Gastroesophageal sphincter (tissue), 4 donors: ENCODE results near the gene CENPB. TPM values are rescaled to one million over a fixed set of nuclear protein-coding genes. Genes with fewer than 3 reads are reported as not detected.
A peak's percentile ranks its signal among the peaks of the same experiment; 100 is the strongest.

ENCODE experiments used
- ATAC-seq: fragments of 150-250 bp; one replicate; pipeline ENCODE4 v1.9.1; 2016; ENCODE audit warnings: mild to moderate bottlenecking, moderate library complexity
- H3K27ac ChIP-seq, 4 donors: fragments of 200-600 bp; sonication (generic) in 3 of 4; 1 replicate in 3 of 4; 2 replicates in 1 of 4; pipeline ENCODE4 v1.5.1; 2016 to 2019
- H3K27me3 ChIP-seq: fragments of 200-600 bp; sonication (generic); one replicate; pipeline ENCODE4 v1.5.1; 2019
- H3K36me3 ChIP-seq, 2 donors: fragments of 200-600 bp; sonication (generic); one replicate each; pipeline ENCODE4 v1.5.1; 2019; ENCODE audit warnings: control low read depth in 1 of 2
- H3K4me1 ChIP-seq, 3 donors: fragments of 200-600 bp; sonication (generic); 1 replicate in 2 of 3; 2 replicates in 1 of 3; pipeline ENCODE4 v1.5.1; 2016 to 2019; ENCODE audit warnings: control low read depth in 2 of 3
- H3K4me3 ChIP-seq, 2 donors: fragments of 200-600 bp; sonication (generic); one replicate each; pipeline ENCODE4 v1.5.1; 2019; ENCODE audit warnings: mild to moderate bottlenecking in 1 of 2, moderate library complexity in 1 of 2
- H3K9me3 ChIP-seq, 3 donors: fragments of 200-600 bp; sonication (generic); one replicate each; pipeline ENCODE4 v1.5.1; 2017 to 2019; ENCODE audit warnings: control low read depth in 2 of 3
- EP300 ChIP-seq: sonication (generic); formaldehyde crosslinking; IDR thresholded peaks from one replicate; pipeline ENCODE4 v1.6.1; 2017; ENCODE audit warnings: antibody characterized with exemption, mild to moderate bottlenecking
- POLR2A ChIP-seq, 2 donors: fragments of 450-650 bp; IDR thresholded peaks; one replicate each; pipeline ENCODE4 v1.6.1; 2017; ENCODE audit warnings: antibody characterized with exemption in 2 of 2, mild to moderate bottlenecking in 2 of 2, moderate library complexity in 1 of 2
- POLR2AphosphoS5 ChIP-seq: sonication (generic); formaldehyde crosslinking; IDR thresholded peaks from one replicate; pipeline ENCODE4 v1.6.1; 2017; ENCODE audit warnings: antibody characterized with exemption
- WGBS, 2 donors: methylation state at CpG; one replicate each; pipeline ENCODE4 v1.1.5; 2018; ENCODE audit warnings: low coverage in 1 of 2; 5-methylcytosine and 5-hydroxymethylcytosine counted together
- total RNA-seq, 4 donors: library from RNA; depleted of rRNA; stranded (reverse); fragments of >200 nt; gene quantifications; one replicate each; pipeline ENCODE4 v1.1.0, GENCODE V29; 2016
- TF ChIP-seq, protein P1 (sequence below), 4 experiments: fragments of 200-600 bp in 2 of 4; fragments of 450-650 bp in 2 of 4; sonication (generic) in 1 of 4; IDR thresholded peaks; one replicate each; pipeline ENCODE4 v1.5.1; 2017 to 2019; ENCODE audit warnings: antibody characterized with exemption in 4 of 4, mild to moderate bottlenecking in 2 of 4, moderate library complexity in 2 of 4

Gene CENPB
- total RNA-seq, 4 donors from 2014 or later, result 134 to 200 (median 139) TPM

DNA sequence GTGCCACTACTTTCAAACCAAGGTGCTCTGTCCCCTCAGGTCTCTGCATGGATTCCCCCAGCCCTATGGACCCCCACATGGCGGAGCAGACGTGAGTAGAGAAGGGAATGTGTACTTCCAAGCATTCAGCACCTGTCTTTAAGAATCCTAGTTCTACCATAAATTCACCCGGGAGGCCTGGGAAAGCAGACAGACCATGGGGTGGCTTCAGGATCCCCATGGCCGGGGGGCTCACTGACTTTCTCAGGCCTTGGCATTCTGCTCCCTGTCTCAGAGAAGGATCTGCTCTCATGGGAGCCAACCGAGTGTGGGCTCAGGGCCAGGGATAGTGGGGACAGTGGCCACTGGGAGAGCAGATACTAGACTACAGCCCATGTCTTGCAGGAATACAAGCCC, 11.8 kb upstream of the CENPB start:
- H3K27me3 ChIP-seq, result no peaks in the 10 kb centered on the region
- H3K9me3 ChIP-seq, result no peaks in the 10 kb centered on the region
- no peak for ATAC-seq
- H3K36me3 ChIP-seq, result peaks cover 0 to 57% of the 10 kb centered on the region in 2 donors
- H3K4me3 ChIP-seq, result peak overlapping the region in 1 of 2 donors; percentile 80
- H3K4me1 ChIP-seq, result peaks cover 0 to 76% (median 30%) of the 10 kb centered on the region in 3 donors
- peak overlapping the region in 3 of 4 donors; percentile 28 to 99 (median 96) for H3K27ac ChIP-seq
- TF ChIP-seq POLR2A (IDR thresholded peaks at IDR 0.05), result no peak
- TF ChIP-seq, protein P1, sequence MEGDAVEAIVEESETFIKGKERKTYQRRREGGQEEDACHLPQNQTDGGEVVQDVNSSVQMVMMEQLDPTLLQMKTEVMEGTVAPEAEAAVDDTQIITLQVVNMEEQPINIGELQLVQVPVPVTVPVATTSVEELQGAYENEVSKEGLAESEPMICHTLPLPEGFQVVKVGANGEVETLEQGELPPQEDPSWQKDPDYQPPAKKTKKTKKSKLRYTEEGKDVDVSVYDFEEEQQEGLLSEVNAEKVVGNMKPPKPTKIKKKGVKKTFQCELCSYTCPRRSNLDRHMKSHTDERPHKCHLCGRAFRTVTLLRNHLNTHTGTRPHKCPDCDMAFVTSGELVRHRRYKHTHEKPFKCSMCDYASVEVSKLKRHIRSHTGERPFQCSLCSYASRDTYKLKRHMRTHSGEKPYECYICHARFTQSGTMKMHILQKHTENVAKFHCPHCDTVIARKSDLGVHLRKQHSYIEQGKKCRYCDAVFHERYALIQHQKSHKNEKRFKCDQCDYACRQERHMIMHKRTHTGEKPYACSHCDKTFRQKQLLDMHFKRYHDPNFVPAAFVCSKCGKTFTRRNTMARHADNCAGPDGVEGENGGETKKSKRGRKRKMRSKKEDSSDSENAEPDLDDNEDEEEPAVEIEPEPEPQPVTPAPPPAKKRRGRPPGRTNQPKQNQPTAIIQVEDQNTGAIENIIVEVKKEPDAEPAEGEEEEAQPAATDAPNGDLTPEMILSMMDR (IDR thresholded peaks at IDR 0.05), result no peak
- TF ChIP-seq EP300, result no peak
- TF ChIP-seq POLR2AphosphoS5, result no peak
- 27% methylated on average over 2 of the region's 5 CpGs; no CpG with 5 or more reads in 1 of the 2 donors for WGBS, 2 donors

DNA sequence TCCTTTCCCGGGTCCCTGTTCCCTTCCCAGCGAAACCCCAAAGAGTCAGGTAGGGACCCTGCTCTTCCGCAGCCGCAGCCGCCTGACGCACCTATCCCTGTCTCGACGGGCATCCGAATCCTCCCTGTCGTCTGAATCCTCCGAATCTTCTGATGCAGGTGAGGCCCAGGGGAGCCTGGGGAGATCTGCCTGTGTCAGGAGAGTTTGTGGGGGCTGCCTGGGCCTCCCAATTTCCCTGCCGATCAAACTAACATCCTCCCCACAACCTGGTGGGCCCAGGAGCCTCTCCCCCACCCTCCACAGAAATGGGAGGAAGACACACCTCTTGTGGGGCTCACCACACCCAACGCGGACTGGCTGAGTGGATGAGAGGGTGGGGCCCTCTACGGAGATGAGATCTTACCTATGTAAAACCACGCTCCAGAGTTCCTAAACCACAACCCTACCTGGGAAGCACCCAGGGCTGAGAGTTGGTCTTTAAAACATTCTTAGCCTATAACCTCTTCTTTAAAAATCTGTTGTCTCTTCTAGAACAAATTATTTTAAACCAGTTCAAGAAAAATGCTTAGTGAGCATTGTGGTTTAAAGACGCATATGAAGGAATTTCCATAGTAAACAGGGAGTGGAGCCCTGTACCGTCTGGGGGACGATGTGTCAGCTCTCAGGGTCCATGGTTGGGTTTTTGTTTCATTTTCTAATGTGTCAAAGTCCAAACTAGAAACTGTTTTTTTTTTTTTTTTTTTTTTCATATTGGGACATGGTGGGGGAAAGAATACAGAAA, 11.2 kb upstream of the CENPB start:
- H3K4me3 ChIP-seq, result peak overlapping the region; percentile 80 to 93
- H3K9me3 ChIP-seq, result no peaks in the 10 kb centered on the region
- peak overlapping the region in 3 of 4 donors; percentile 96 to 99 (median 97) for H3K27ac ChIP-seq
- ATAC-seq, result no peak
- H3K36me3 ChIP-seq, result peaks cover 0 to 51% of the 10 kb centered on the region in 2 donors
- H3K4me1 ChIP-seq, result peaks cover 0 to 74% (median 30%) of the 10 kb centered on the region in 3 donors
- no peak for TF ChIP-seq POLR2AphosphoS5
- TF ChIP-seq POLR2A (IDR thresholded peaks at IDR 0.05), result no peak
- no peak for TF ChIP-seq EP300
- TF ChIP-seq, protein P1 (IDR thresholded peaks at IDR 0.05), result no peak
- 40 to 60% methylated on average over 7 to 16 of the region's 19 CpGs for WGBS, 2 donors
- H3K27me3 ChIP-seq, result no peaks in the 10 kb centered on the region

DNA sequence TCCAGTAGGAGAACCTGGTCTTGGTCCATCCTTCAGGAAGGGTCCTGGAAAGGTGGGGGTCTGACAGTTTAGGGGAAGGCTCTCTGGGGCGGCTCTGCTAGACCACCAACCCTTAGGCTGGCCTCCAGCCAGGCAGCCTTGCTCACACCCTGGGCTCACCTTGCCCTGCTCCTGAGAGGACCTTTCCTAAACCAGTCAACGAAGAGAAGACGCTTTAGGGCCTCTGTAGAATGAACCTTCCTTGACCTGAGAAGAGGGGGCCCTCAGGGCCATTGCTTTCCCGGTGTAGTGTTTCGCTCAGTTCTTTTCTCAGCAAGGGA, 10.6 kb upstream of the CENPB start:
- peak overlapping the region; percentile 80 to 93 for H3K4me3 ChIP-seq

DNA sequence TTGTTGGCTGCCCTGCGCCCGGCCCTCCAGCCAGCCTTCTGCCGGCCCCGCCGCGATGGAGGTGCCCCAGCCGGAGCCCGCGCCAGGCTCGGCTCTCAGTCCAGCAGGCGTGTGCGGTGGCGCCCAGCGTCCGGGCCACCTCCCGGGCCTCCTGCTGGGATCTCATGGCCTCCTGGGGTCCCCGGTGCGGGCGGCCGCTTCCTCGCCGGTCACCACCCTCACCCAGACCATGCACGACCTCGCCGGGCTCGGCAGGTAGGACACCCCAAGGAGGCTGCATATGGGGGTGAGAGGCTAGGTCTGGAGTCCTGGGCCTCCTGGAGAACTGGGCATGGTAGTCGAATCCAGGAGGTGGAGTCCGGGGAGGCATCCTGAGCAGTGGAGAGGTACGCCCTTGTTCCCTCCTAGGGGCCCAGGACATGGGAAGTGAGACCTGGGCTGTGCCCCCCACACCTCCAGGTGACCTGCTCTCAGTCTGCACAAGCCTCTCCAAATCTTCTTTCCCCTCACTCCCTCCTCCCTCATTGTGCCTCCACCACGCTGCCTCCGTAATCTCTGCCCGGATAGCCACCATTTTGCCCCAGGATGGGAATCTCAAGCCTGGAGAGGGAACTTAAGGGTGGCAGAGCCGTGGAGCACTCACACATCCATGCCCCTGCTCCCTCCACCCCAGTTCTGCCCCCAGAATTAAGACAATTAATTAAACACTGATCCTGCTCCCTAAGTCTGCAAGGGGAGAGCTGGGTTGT, 10.1 kb upstream of the CENPB start:
- Histone ChIP-seq H3K4me1 (peaks cover 0 to 63% (median 30%) of the 10 kb centered on the region in 3 donors), H3K4me3 (peak overlapping the region; percentile 80 to 93), H3K27me3 (no peaks in the 10 kb centered on the region), H3K36me3 (peaks cover 0 to 40% of the 10 kb centered on the region in 2 donors), H3K9me3 (no peaks in the 10 kb centered on the region), H3K27ac (peak overlapping the region; percentile 92 to 99 (median 96))
- no peak for TF ChIP-seq POLR2AphosphoS5
- TF ChIP-seq, protein P1 (IDR thresholded peaks at IDR 0.05), result no peak
- TF ChIP-seq POLR2A (IDR thresholded peaks at IDR 0.05), result no peak
- no peak for TF ChIP-seq EP300
- WGBS, 2 donors, result 19% methylated on average over 4 of the region's 33 CpGs; no CpG with 5 or more reads in 1 of the 2 donors
- ATAC-seq, result no peak

More for the DNA sequence above, 10.6 kb upstream of the CENPB start:
- ATAC-seq, result no peak
- Histone ChIP-seq H3K27me3 (no peaks in the 10 kb centered on the region), H3K9me3 (no peaks in the 10 kb centered on the region), H3K27ac (peak overlapping the region in 3 of 4 donors; percentile 96 to 99 (median 97)), H3K36me3 (peaks cover 0 to 45% of the 10 kb centered on the region in 2 donors), H3K4me1 (peaks cover 0 to 68% (median 30%) of the 10 kb centered on the region in 3 donors)
- TF ChIP-seq, protein P1 (IDR thresholded peaks at IDR 0.05), result no peak
- no peak for TF ChIP-seq POLR2AphosphoS5
- TF ChIP-seq POLR2A (IDR thresholded peaks at IDR 0.05), result no peak
- no peak for TF ChIP-seq EP300
- WGBS, 2 donors, result 59% methylated on average over 2 of the region's 5 CpGs; no CpG with 5 or more reads in 1 of the 2 donors
